Caco-2 (cell line): ENCODE data around the gene PPP1R12B. TPM values are rescaled to one million over a fixed set of nuclear protein-coding genes. Genes with fewer than 3 reads are reported as not detected.

Experiments used
- BruUV-seq: library from RNA; stranded (reverse); fragments of 400-500 nt; replicated peaks from 2 replicates; lab custom pipeline; 2021; lab: Mats Ljungman, UMichigan
- CTCF ChIA-PET: fragments of 300-600 bp; sonication (Branson Sonifier 250); formaldehyde crosslinking; loops from one replicate; lab custom pipeline; 2022; ENCODE audit warnings: antibody characterized with exemption; lab: Charles Lee
- POLR2A ChIA-PET: fragments of 300-600 bp; sonication (Branson Sonifier 250); formaldehyde crosslinking; loops from one replicate; lab custom pipeline; 2022; ENCODE audit warnings: antibody characterized with exemption; lab: Charles Lee
- DNase-seq, 2 experiments: peaks; one replicate each; pipeline versions ENCODE4 v3.0.0 to v3.0.0-alpha.2; 2020 to 2022
- H3K27me3 ChIP-seq: replicated peaks from 2 replicates; pipeline ENCODE4 v1.6.0; 2011; ENCODE audit warnings: low read length; ENCODE audit not compliant: control insufficient read depth, insufficient read depth
- H3K36me3 ChIP-seq: 2 replicates; pipeline ENCODE4 v1.5.1; 2011; ENCODE audit warnings: low read length; ENCODE audit not compliant: control insufficient read depth, insufficient read depth
- H3K4me1 ChIP-seq: fragments of 250-450 bp; sonication (Bioruptor Pico); 2 replicates; pipeline ENCODE4 v1.5.1; 2020; ENCODE audit warnings: mild to moderate bottlenecking
- H3K4me3 ChIP-seq: 2 replicates; pipeline ENCODE4 v1.5.1; 2011; ENCODE audit warnings: low read depth, mild to moderate bottlenecking, control low read depth, low read length
- H3K9me3 ChIP-seq: fragments of 250-450 bp; sonication (Bioruptor Pico); 2 replicates; pipeline ENCODE4 v1.5.1; 2020; ENCODE audit warnings: mild to moderate bottlenecking, moderate library complexity
- H3K27ac Mint-ChIP-seq: one replicate; pipeline ENCODE4 v1.8.0; 2022; ENCODE audit warnings: mixed read lengths; ENCODE audit not compliant: unreplicated experiment
- H3K27me3 Mint-ChIP-seq: one replicate; pipeline ENCODE4 v1.8.0; 2022; ENCODE audit warnings: mixed read lengths; ENCODE audit not compliant: insufficient read depth, unreplicated experiment
- H3K36me3 Mint-ChIP-seq: one replicate; pipeline ENCODE4 v1.8.0; 2022; ENCODE audit warnings: mild to moderate bottlenecking, mixed read lengths; ENCODE audit not compliant: insufficient read depth, unreplicated experiment
- H3K4me1 Mint-ChIP-seq: one replicate; pipeline ENCODE4 v1.8.0; 2022; ENCODE audit warnings: low read depth, mixed read lengths; ENCODE audit not compliant: unreplicated experiment
- H3K4me3 Mint-ChIP-seq: one replicate; pipeline ENCODE4 v1.8.0; 2022; ENCODE audit warnings: mild to moderate bottlenecking, moderate library complexity, mixed read lengths; ENCODE audit not compliant: unreplicated experiment
- H3K9me3 Mint-ChIP-seq: one replicate; pipeline ENCODE4 v1.8.0; 2022; ENCODE audit warnings: mixed read lengths; ENCODE audit not compliant: unreplicated experiment
- CTCF ChIP-seq, 2 experiments: fragments of 200-600 bp in 1 of 2; IDR thresholded peaks; 1 replicate in 1 of 2; 2 replicates in 1 of 2; pipeline versions ENCODE4 v1.5.1 to v1.8.0; 2011 to 2022; ENCODE audit warnings: antibody characterized with exemption in 1 of 2, control low read depth in 1 of 2, inconsistent platforms in 1 of 2, low read depth in 1 of 2, low read length in 1 of 2, mild to moderate bottlenecking in 1 of 2, moderate library complexity in 1 of 2; ENCODE audit not compliant: insufficient read depth in 1 of 2, severe bottlenecking in 1 of 2, unreplicated experiment in 1 of 2
- intact Hi-C: fragments of 100-400 bp; cut with micrococcal nuclease; formaldehyde crosslinking; loops from one replicate; pipeline ENCODE4 v1.10.0; 2022; ENCODE audit not compliant: unreplicated experiment
- total RNA-seq: library from RNA; stranded (reverse); gene quantifications from 2 replicates; pipeline ENCODE4 v1.2.3, GENCODE V29; 2022

The PPP1R12B gene
- total RNA-seq, 1 experiment from 2014 or later, result 16.4 TPM

GRCh38 chr1:202569393-202570322, 221.2 kb downstream of the PPP1R12B start:
- no peak overlapping the region for H3K27ac Mint-ChIP-seq
- Histone ChIP-seq H3K4me1 (peaks cover 24% of the 10 kb centered on the region), H3K9me3 (no peaks in the 10 kb centered on the region), H3K36me3 (no peaks in the 10 kb centered on the region; the same call in 1 of the 2 replicates), H3K27me3 (no peaks in the 10 kb centered on the region), H3K4me3 (no peak overlapping the region)
- no peaks in the 10 kb centered on the region for H3K27me3 Mint-ChIP-seq
- DNase-seq, result no peak
- no peak overlapping the region for H3K4me3 Mint-ChIP-seq
- intact Hi-C loops, result loop anchor here (2.0 kb wide), 1 partner anchor 105 kb away; no protein-coding TSS in a partner anchor
- no peak for TF ChIP-seq CTCF (IDR thresholded peaks at IDR 0.05; ENCODE audit: insufficient read depth in 1 of 2, low read depth in 1 of 2, low read length in 1 of 2, severe bottlenecking in 1 of 2, unreplicated experiment in 1 of 2)
- H3K4me1 Mint-ChIP-seq, result peaks cover 30% of the 10 kb centered on the region
- ChIA-PET CTCF (interaction anchor here (0.5 to 1.1 kb wide), 3 partner anchors 87 to 816 kb away, joined by 3 to 6 read pairs (median 4); no protein-coding TSS in a partner anchor), POLR2A (no interaction called here)
- BruUV-seq, result no TSS peak
- H3K36me3 Mint-ChIP-seq, result no peaks in the 10 kb centered on the region
- no peaks in the 10 kb centered on the region for H3K9me3 Mint-ChIP-seq

DNA sequence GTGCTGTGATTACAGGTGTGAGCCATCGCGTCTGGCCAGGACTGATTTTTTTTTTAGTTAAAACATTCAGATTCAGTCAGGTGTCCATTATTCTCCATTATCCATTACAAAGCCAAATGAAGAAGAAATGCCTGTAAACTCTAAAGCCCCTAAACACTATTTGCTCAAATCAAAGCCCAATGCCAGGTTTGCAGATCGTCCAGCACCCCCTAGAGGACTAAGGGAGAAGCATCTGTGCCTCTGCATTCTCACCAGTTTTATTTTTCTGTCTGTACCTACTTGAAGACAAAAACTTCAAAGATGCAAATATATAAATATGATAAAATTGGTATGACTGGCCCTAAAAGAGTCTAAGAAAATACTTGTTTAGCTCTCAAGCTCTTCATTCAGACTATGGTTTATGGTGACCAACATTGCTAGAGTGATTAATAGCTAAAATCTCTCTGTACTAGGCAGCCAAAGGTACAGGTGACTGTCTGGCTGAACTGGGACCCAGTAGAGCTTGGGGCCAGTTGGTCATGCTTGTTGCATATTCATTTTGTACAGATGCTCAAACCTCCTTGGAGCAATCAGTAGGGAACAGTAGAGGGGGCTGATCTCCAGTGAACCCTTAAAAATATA, 223.3 kb downstream of the PPP1R12B start:
- POLR2A ChIA-PET, result no interaction called here

More for the DNA sequence above, 223.3 kb downstream of the PPP1R12B start:
- TF ChIP-seq CTCF (IDR thresholded peaks at IDR 0.05; ENCODE audit: insufficient read depth in 1 of 2, low read depth in 1 of 2, low read length in 1 of 2, severe bottlenecking in 1 of 2, unreplicated experiment in 1 of 2), result peak; percentile 79 to 88
- Mint-ChIP-seq H3K9me3 (no peaks in the 10 kb centered on the region), H3K4me1 (peaks cover 30% of the 10 kb centered on the region), H3K27me3 (no peaks in the 10 kb centered on the region), H3K4me3 (no peak overlapping the region), H3K36me3 (no peaks in the 10 kb centered on the region), H3K27ac (no peak overlapping the region)
- no peaks in the 10 kb centered on the region for H3K9me3 ChIP-seq
- peak in 1 of 2 experiments; percentile 55 for DNase-seq
- CTCF ChIA-PET, result interaction anchor here (1.0 to 1.9 kb wide), 3 partner anchors 71 to 148 kb away, joined by 3 to 8 read pairs (median 4); no protein-coding TSS in a partner anchor
- BruUV-seq, result no TSS peak
- no peaks in the 10 kb centered on the region for H3K27me3 ChIP-seq
- H3K4me3 ChIP-seq, result no peak overlapping the region
- intact Hi-C loops, result loop anchor here (1.0 to 2.0 kb wide), 2 partner anchors 71 to 107 kb away; no protein-coding TSS in a partner anchor
- H3K4me1 ChIP-seq, result peaks cover 21% of the 10 kb centered on the region
- H3K36me3 ChIP-seq, result no peaks in the 10 kb centered on the region
